Inflammatory macrophage treated with lipopolysaccharide for 4 hours (primary cell): ENCODE results near the gene EMP2.
A peak's percentile ranks its signal among the peaks of the same experiment; 100 is the strongest.
"Not testable (repeated sequence)": the region's sequence is repeated elsewhere in the genome, so short reads cannot be mapped to it uniquely, and the experiment has no call there.

ENCODE experiments used
- DNase-seq: peaks from one replicate; pipeline ENCODE4 v3.0.0-alpha.2; 2020

The EMP2 gene

GRCh38 chr16:10519929-10520868 is 60.2 kb downstream of the EMP2 start:
- DNase-seq: no peak

GRCh38 chr16:10519297-10519696 is 61.1 kb downstream of the EMP2 start:
- DNase-seq: no peak

- DNase-seq: no peak
Measured at GRCh38 chr16:10518479-10519041, 61.8 kb downstream of the EMP2 start.

- DNase-seq: no peak
Measured at GRCh38 chr16:10517868-10518267, 62.5 kb downstream of the EMP2 start.

GRCh38 chr16:10514369-10515055 is 65.9 kb downstream of the EMP2 start:
- peak; percentile 72 for DNase-seq

GRCh38 chr16:10511829-10512228 is 68.6 kb downstream of the EMP2 start:
- DNase-seq: peak; percentile 53

- no peak for DNase-seq
Measured at GRCh38 chr16:10510279-10510678, 70.1 kb downstream of the EMP2 start.

GRCh38 chr16:10509534-10510025 is 70.8 kb downstream of the EMP2 start:
- peak; percentile 76 for DNase-seq

- DNase-seq: not testable (repeated sequence)
Measured at GRCh38 chr16:10505286-10505685, 75.1 kb downstream of the EMP2 start.

GRCh38 chr16:10504404-10504885 is 76.0 kb downstream of the EMP2 start:
- no peak for DNase-seq

GRCh38 chr16:10502776-10503175 is 77.6 kb downstream of the EMP2 start:
- peak; percentile 43 for DNase-seq

- DNase-seq: no peak
Measured at GRCh38 chr16:10501016-10501607, 79.3 kb downstream of the EMP2 start.

- no peak for DNase-seq
Measured at GRCh38 chr16:10500582-10500981, 79.8 kb downstream of the EMP2 start.

GRCh38 chr16:10497132-10498101 is 83.0 kb downstream of the EMP2 start:
- DNase-seq: no peak

- DNase-seq: no peak
Measured at GRCh38 chr16:10495031-10495345, 85.4 kb downstream of the EMP2 start.

GRCh38 chr16:10494343-10495030 is 85.9 kb downstream of the EMP2 start:
- DNase-seq: no peak

GRCh38 chr16:10493276-10493675 is 87.1 kb downstream of the EMP2 start:
- no peak for DNase-seq

- no peak for DNase-seq
Measured at GRCh38 chr16:10490141-10490540, 90.3 kb downstream of the EMP2 start.

- DNase-seq: no peak
Measured at GRCh38 chr16:10485698-10486382, 94.6 kb downstream of the EMP2 start.

- DNase-seq: no peak
Measured at GRCh38 chr16:10485159-10485558, 95.2 kb downstream of the EMP2 start.

- DNase-seq: no peak
Measured at GRCh38 chr16:10480151-10480550, 100.2 kb downstream of the EMP2 start.
